ENCODE measurements around the gene CDKN1A. TPM values are rescaled to one million over a fixed set of nuclear protein-coding genes. Genes with fewer than 3 reads are reported as not detected.
A peak's percentile ranks its signal among the peaks of the same experiment; 100 is the strongest.

CDKN1A gene
- total and polyA plus RNA-seq, 2 experiments from 2014 or later, result 549 to 813 TPM

- Histone ChIP-seq H3K4me3 (no peak overlapping the region), H3K4me2 (ENCODE audit: unreplicated experiment) (no peak overlapping the region), H2AFZ (no peak overlapping the region), H3K27ac (no peak overlapping the region), H3F3A (ENCODE audit: insufficient read depth) (peaks cover 28% of the 10 kb centered on the region), H3K9me2 (ENCODE audit: insufficient read depth) (no peaks in the 10 kb centered on the region), H3K79me2 (ENCODE audit: insufficient read depth) (no peaks in the 10 kb centered on the region), H3K9me3 (ENCODE audit: low read depth) (no peaks in the 10 kb centered on the region), H3K4me1 (ENCODE audit: insufficient read depth) (peaks cover 25% of the 10 kb centered on the region), H3K9ac (no peak overlapping the region), H3K27me3 (replicated peaks; ENCODE audit: insufficient read depth) (no peaks in the 10 kb centered on the region), H3K36me3 (ENCODE audit: low read depth) (no peaks in the 10 kb centered on the region), H4K20me1 (ENCODE audit: insufficient read depth) (no peaks in the 10 kb centered on the region)
- in situ Hi-C loops (cut with MboI), result no loop called here
- TF ChIP-seq EZH2phosphoT487 (IDR thresholded peaks at IDR 0.05; ENCODE audit: insufficient read depth, low read depth) (no peak), EZH2 (IDR thresholded peaks at IDR 0.05; ENCODE audit: insufficient read depth, poor library complexity, severe bottlenecking) (no peak)
- DNase-seq, result no peak
- 100% methylated on average over 1 of the region's 1 CpG for WGBS, 2 experiments (ENCODE audit: low coverage in 1 of 2, low lambda C conversion rate in 2 of 2, missing lambda C conversion rate in 2 of 2)
These were observed 21.2 kb upstream of the CDKN1A start for GRCh38 chr6:36657271-36657670.

- TF ChIP-seq EZH2phosphoT487 (IDR thresholded peaks at IDR 0.05; ENCODE audit: insufficient read depth, low read depth) (no peak), EZH2 (IDR thresholded peaks at IDR 0.05; ENCODE audit: insufficient read depth, poor library complexity, severe bottlenecking) (no peak)
- no peaks in the 10 kb centered on the region for H3K36me3 ChIP-seq (ENCODE audit: low read depth)
- no peaks in the 10 kb centered on the region for H3K79me2 ChIP-seq (ENCODE audit: insufficient read depth)
- no peaks in the 10 kb centered on the region for H4K20me1 ChIP-seq (ENCODE audit: insufficient read depth)
- H3K4me1 ChIP-seq (ENCODE audit: insufficient read depth), result peaks cover 25% of the 10 kb centered on the region
- H3F3A ChIP-seq (ENCODE audit: insufficient read depth), result peaks cover 28% of the 10 kb centered on the region
- H3K4me3 ChIP-seq, result no peak overlapping the region
- H3K4me2 ChIP-seq (ENCODE audit: unreplicated experiment), result peak overlapping the region; percentile 14
- H3K27me3 ChIP-seq (replicated peaks; ENCODE audit: insufficient read depth), result no peaks in the 10 kb centered on the region
- H3K9me3 ChIP-seq (ENCODE audit: low read depth), result no peaks in the 10 kb centered on the region
- no peak overlapping the region for H3K9ac ChIP-seq
- no peaks in the 10 kb centered on the region for H3K9me2 ChIP-seq (ENCODE audit: insufficient read depth)
- H2AFZ ChIP-seq, result no peak overlapping the region
- H3K27ac ChIP-seq, result no peak overlapping the region
- DNase-seq, result peak; percentile 78
- WGBS, 2 experiments (ENCODE audit: low coverage in 1 of 2, low lambda C conversion rate in 2 of 2, missing lambda C conversion rate in 2 of 2), result 3 to 6% methylated on average over 1 of the region's 1 CpG
- in situ Hi-C loops (cut with MboI), result no loop called here
These were observed 20.5 kb upstream of the CDKN1A start for GRCh38 chr6:36657942-36658544.

- H3K36me3 ChIP-seq (ENCODE audit: low read depth), result no peaks in the 10 kb centered on the region
- no peaks in the 10 kb centered on the region for H4K20me1 ChIP-seq (ENCODE audit: insufficient read depth)
- TF ChIP-seq EZH2phosphoT487 (IDR thresholded peaks at IDR 0.05; ENCODE audit: insufficient read depth, low read depth) (no peak), EZH2 (IDR thresholded peaks at IDR 0.05; ENCODE audit: insufficient read depth, poor library complexity, severe bottlenecking) (no peak)
- no peaks in the 10 kb centered on the region for H3K27me3 ChIP-seq (replicated peaks; ENCODE audit: insufficient read depth)
- H3K27ac ChIP-seq, result peak overlapping the region; percentile 11; the same call in 1 of the 2 replicates
- peak overlapping the region; percentile 9 for H3K4me2 ChIP-seq (ENCODE audit: unreplicated experiment)
- H3K9me3 ChIP-seq (ENCODE audit: low read depth), result no peaks in the 10 kb centered on the region
- H3K9ac ChIP-seq, result no peak overlapping the region
- H3K9me2 ChIP-seq (ENCODE audit: insufficient read depth), result no peaks in the 10 kb centered on the region
- WGBS, 2 experiments (ENCODE audit: low coverage in 1 of 2, low lambda C conversion rate in 2 of 2, missing lambda C conversion rate in 2 of 2), result 7 to 11% methylated on average over 1 of the region's 1 CpG
- no peak overlapping the region for H3K4me3 ChIP-seq
- H3K4me1 ChIP-seq (ENCODE audit: insufficient read depth), result peaks cover 25% of the 10 kb centered on the region
- H3F3A ChIP-seq (ENCODE audit: insufficient read depth), result peaks cover 28% of the 10 kb centered on the region
- peak; percentile 97 for DNase-seq
- in situ Hi-C loops (cut with MboI), result no loop called here
- no peak overlapping the region for H2AFZ ChIP-seq
- no peaks in the 10 kb centered on the region for H3K79me2 ChIP-seq (ENCODE audit: insufficient read depth)
These were observed 19.2 kb upstream of the CDKN1A start for GRCh38 chr6:36659271-36659670.

GRCh38 chr6:36660771-36661471 is 17.6 kb upstream of the CDKN1A start:
- no peaks in the 10 kb centered on the region for H3K27me3 ChIP-seq (replicated peaks; ENCODE audit: insufficient read depth)
- peak overlapping the region; percentile 7 for H3K4me2 ChIP-seq (ENCODE audit: unreplicated experiment)
- in situ Hi-C loops (cut with MboI), result no loop called here
- H3F3A ChIP-seq (ENCODE audit: insufficient read depth), result peaks cover 28% of the 10 kb centered on the region
- H3K79me2 ChIP-seq (ENCODE audit: insufficient read depth), result no peaks in the 10 kb centered on the region
- H3K36me3 ChIP-seq (ENCODE audit: low read depth), result no peaks in the 10 kb centered on the region
- no peaks in the 10 kb centered on the region for H3K9me2 ChIP-seq (ENCODE audit: insufficient read depth)
- no peaks in the 10 kb centered on the region for H3K9me3 ChIP-seq (ENCODE audit: low read depth)
- H4K20me1 ChIP-seq (ENCODE audit: insufficient read depth), result no peaks in the 10 kb centered on the region
- WGBS, 2 experiments (ENCODE audit: low coverage in 1 of 2, low lambda C conversion rate in 2 of 2, missing lambda C conversion rate in 2 of 2), result 21 to 27% methylated on average over 42 to 44 of the region's 44 CpGs
- peaks cover 25% of the 10 kb centered on the region for H3K4me1 ChIP-seq (ENCODE audit: insufficient read depth)
- H2AFZ ChIP-seq, result peak overlapping the region; percentile 49
- peak overlapping the region; percentile 44 for H3K9ac ChIP-seq
- DNase-seq, result peak; percentile 71
- no peak overlapping the region for H3K27ac ChIP-seq
- TF ChIP-seq EZH2 (IDR thresholded peaks at IDR 0.05; ENCODE audit: insufficient read depth, poor library complexity, severe bottlenecking) (no peak), EZH2phosphoT487 (IDR thresholded peaks at IDR 0.05; ENCODE audit: insufficient read depth, low read depth) (no peak)
- H3K4me3 ChIP-seq, result peak overlapping the region; percentile 40; the same call in 1 of the 2 replicates

All from GM23248 (cell line).